Gastroesophageal sphincter (tissue), 4 donors: Measurements from ENCODE around the gene TTC33. TPM values are rescaled to one million over a fixed set of nuclear protein-coding genes. Genes with fewer than 3 reads are reported as not detected.

ENCODE experiments used
- ATAC-seq: fragments of 150-250 bp; one replicate; pipeline ENCODE4 v1.9.1; 2016; ENCODE audit warnings: mild to moderate bottlenecking, moderate library complexity
- H3K27ac ChIP-seq, 4 donors: fragments of 200-600 bp; sonication (generic) in 3 of 4; 1 replicate in 3 of 4; 2 replicates in 1 of 4; pipeline ENCODE4 v1.5.1; 2016 to 2019
- H3K27me3 ChIP-seq: fragments of 200-600 bp; sonication (generic); one replicate; pipeline ENCODE4 v1.5.1; 2019
- H3K36me3 ChIP-seq, 2 donors: fragments of 200-600 bp; sonication (generic); one replicate each; pipeline ENCODE4 v1.5.1; 2019; ENCODE audit warnings: control low read depth in 1 of 2
- H3K4me1 ChIP-seq, 3 donors: fragments of 200-600 bp; sonication (generic); 1 replicate in 2 of 3; 2 replicates in 1 of 3; pipeline ENCODE4 v1.5.1; 2016 to 2019; ENCODE audit warnings: control low read depth in 2 of 3
- H3K4me3 ChIP-seq, 2 donors: fragments of 200-600 bp; sonication (generic); one replicate each; pipeline ENCODE4 v1.5.1; 2019; ENCODE audit warnings: mild to moderate bottlenecking in 1 of 2, moderate library complexity in 1 of 2
- H3K9me3 ChIP-seq, 3 donors: fragments of 200-600 bp; sonication (generic); one replicate each; pipeline ENCODE4 v1.5.1; 2017 to 2019; ENCODE audit warnings: control low read depth in 2 of 3
- CTCF ChIP-seq, 4 experiments: fragments of 200-600 bp in 2 of 4; fragments of 450-650 bp in 2 of 4; sonication (generic) in 1 of 4; IDR thresholded peaks; one replicate each; pipeline ENCODE4 v1.5.1; 2017 to 2019; ENCODE audit warnings: antibody characterized with exemption in 4 of 4, mild to moderate bottlenecking in 2 of 4, moderate library complexity in 2 of 4
- EP300 ChIP-seq: sonication (generic); formaldehyde crosslinking; IDR thresholded peaks from one replicate; pipeline ENCODE4 v1.6.1; 2017; ENCODE audit warnings: antibody characterized with exemption, mild to moderate bottlenecking
- POLR2A ChIP-seq, 2 donors: fragments of 450-650 bp; IDR thresholded peaks; one replicate each; pipeline ENCODE4 v1.6.1; 2017; ENCODE audit warnings: antibody characterized with exemption in 2 of 2, mild to moderate bottlenecking in 2 of 2, moderate library complexity in 1 of 2
- POLR2AphosphoS5 ChIP-seq: sonication (generic); formaldehyde crosslinking; IDR thresholded peaks from one replicate; pipeline ENCODE4 v1.6.1; 2017; ENCODE audit warnings: antibody characterized with exemption
- WGBS, 2 donors: methylation state at CpG; one replicate each; pipeline ENCODE4 v1.1.5; 2018; ENCODE audit warnings: low coverage in 1 of 2; 5-methylcytosine and 5-hydroxymethylcytosine counted together
- total RNA-seq, 4 donors: library from RNA; depleted of rRNA; stranded (reverse); fragments of >200 nt; gene quantifications; one replicate each; pipeline ENCODE4 v1.1.0, GENCODE V29; 2016

The TTC33 gene
- total RNA-seq, 4 donors from 2014 or later, result 23.2 to 27.7 (median 25.8) TPM

GRCh38 chr5:40700116-40700782 lies 55.5 kb downstream of the TTC33 start:
- 83 to 100% methylated on average over 1 to 3 of the region's 5 CpGs for WGBS, 2 donors
- Histone ChIP-seq H3K27ac (no peak overlapping the region), H3K4me3 (no peak overlapping the region), H3K4me1 (no peaks in the 10 kb centered on the region), H3K36me3 (peaks cover 0 to 10% of the 10 kb centered on the region in 2 donors), H3K27me3 (no peaks in the 10 kb centered on the region), H3K9me3 (peaks cover 0 to 29% (median 0%) of the 10 kb centered on the region in 3 donors)
- no peak for TF ChIP-seq CTCF (IDR thresholded peaks at IDR 0.05)
- no peak for TF ChIP-seq POLR2A (IDR thresholded peaks at IDR 0.05)
- TF ChIP-seq POLR2AphosphoS5, result no peak
- TF ChIP-seq EP300, result no peak
- no peak for ATAC-seq

- H3K27ac ChIP-seq, result no peak overlapping the region
- TF ChIP-seq EP300, result no peak
- no peak for TF ChIP-seq POLR2A (IDR thresholded peaks at IDR 0.05)
- no peak for TF ChIP-seq CTCF (IDR thresholded peaks at IDR 0.05)
- no peak for TF ChIP-seq POLR2AphosphoS5
- peaks cover 0 to 9% (median 0%) of the 10 kb centered on the region in 3 donors for H3K4me1 ChIP-seq
- no peak overlapping the region for H3K4me3 ChIP-seq
- no peaks in the 10 kb centered on the region for H3K9me3 ChIP-seq
- no peaks in the 10 kb centered on the region for H3K27me3 ChIP-seq
- H3K36me3 ChIP-seq, result peaks cover 0 to 17% of the 10 kb centered on the region in 2 donors
- no peak for ATAC-seq
Observed at GRCh38 chr5:40694433-40694832, 61.3 kb downstream of the TTC33 start.

GRCh38 chr5:40691894-40692293 lies 63.9 kb downstream of the TTC33 start:
- TF ChIP-seq POLR2AphosphoS5 (no peak), CTCF (IDR thresholded peaks at IDR 0.05) (no peak), EP300 (no peak), POLR2A (IDR thresholded peaks at IDR 0.05) (no peak)
- no peak for ATAC-seq
- Histone ChIP-seq H3K9me3 (no peaks in the 10 kb centered on the region), H3K36me3 (peaks cover 0 to 17% of the 10 kb centered on the region in 2 donors), H3K4me1 (peaks cover 2 to 34% (median 2%) of the 10 kb centered on the region in 3 donors), H3K27me3 (no peaks in the 10 kb centered on the region), H3K4me3 (no peak overlapping the region), H3K27ac (no peak overlapping the region)
- WGBS, 2 donors, result 100% methylated on average over 1 of the region's 9 CpGs

GRCh38 chr5:40690267-40690666 lies 65.5 kb downstream of the TTC33 start:
- Histone ChIP-seq H3K27me3 (no peaks in the 10 kb centered on the region), H3K4me3 (no peak overlapping the region), H3K27ac (peak overlapping the region in 1 of 4 donors; percentile 2), H3K9me3 (no peaks in the 10 kb centered on the region), H3K36me3 (peaks cover 0 to 17% of the 10 kb centered on the region in 2 donors), H3K4me1 (peaks cover 2 to 49% (median 2%) of the 10 kb centered on the region in 3 donors)
- WGBS, 2 donors, result 53 to 56% methylated on average over 3 of the region's 3 CpGs
- no peak for ATAC-seq
- TF ChIP-seq CTCF (IDR thresholded peaks at IDR 0.05), result no peak
- TF ChIP-seq POLR2A (IDR thresholded peaks at IDR 0.05), result no peak
- TF ChIP-seq POLR2AphosphoS5, result no peak
- TF ChIP-seq EP300, result no peak

- Histone ChIP-seq H3K4me1 (peaks cover 2 to 58% (median 2%) of the 10 kb centered on the region in 3 donors), H3K27ac (peak overlapping the region in 1 of 4 donors; percentile 2), H3K36me3 (peaks cover 0 to 17% of the 10 kb centered on the region in 2 donors), H3K4me3 (no peak overlapping the region), H3K9me3 (no peaks in the 10 kb centered on the region), H3K27me3 (no peaks in the 10 kb centered on the region)
- TF ChIP-seq POLR2AphosphoS5, result peak; percentile 74
- TF ChIP-seq EP300, result no peak
- TF ChIP-seq CTCF (IDR thresholded peaks at IDR 0.05), result no peak
- 8 to 13% methylated on average over 3 of the region's 3 CpGs for WGBS, 2 donors
- ATAC-seq, result peak; percentile 79
Observed at GRCh38 chr5:40689438-40689837, 66.3 kb downstream of the TTC33 start.
